ENCODE measurements around the gene GDF11. TPM values are rescaled to one million over a fixed set of nuclear protein-coding genes. Genes with fewer than 3 reads are reported as not detected.

GDF11 gene
- total and polyA plus RNA-seq, 2 of the 8 experiments (the other 6 are each of a cell fraction or from before 2014, with no cell fraction given) = 12.1 to 15.1 TPM

- peaks cover 0 to 3% of the 10 kb centered on the region in 2 experiments for H4K20me1 ChIP-seq (replicated peaks in 1 of 2; ENCODE audit: control insufficient read depth in 1 of 2, insufficient read depth in 2 of 2, low read length in 2 of 2)
- no peak overlapping the region for H2BK20ac ChIP-seq (ENCODE audit: low read length)
- H3K23ac ChIP-seq (ENCODE audit: insufficient read length) = no peak overlapping the region
- DNase-seq (ENCODE audit: low read depth in 1 of 2, low spot score in 2 of 2) = no peak
- no peak overlapping the region for H3K4ac ChIP-seq (replicated peaks; ENCODE audit: insufficient read length, low read depth, low read length)
- H3K79me1 ChIP-seq (ENCODE audit: low read depth, low read length) = no peaks in the 10 kb centered on the region
- TF ChIP-seq CHD1 (IDR thresholded peaks at IDR 0.05; ENCODE audit: low read depth, low read length) (no peak), SIN3A (conservative IDR thresholded peaks at IDR 0.05 in 1 of 2, IDR thresholded peaks at IDR 0.05 in 1 of 2; ENCODE audit: low read depth in 1 of 2, low read length in 2 of 2) (no peak), SP2 (IDR thresholded peaks at IDR 0.05; ENCODE audit: low read length) (no peak), CREB1 (IDR thresholded peaks at IDR 0.05) (no peak)
- no peak overlapping the region for H2AFZ ChIP-seq (ENCODE audit: low read length)
- CTCF ChIA-PET (ENCODE audit: partially characterized antibody) = interaction anchor here (0.9 to 3.1 kb wide), 5 partner anchors 16 to 176 kb away, joined by 3 to 17 read pairs (median 3); no protein-coding TSS in a partner anchor
- FAIRE-seq = no peak
- H3K27ac ChIP-seq (ENCODE audit: low read depth, low read length) = no peak overlapping the region
- H4K8ac ChIP-seq (ENCODE audit: extremely low read depth, insufficient read depth, low read length) = no peak overlapping the region
- H2BK120ac ChIP-seq (replicated peaks; ENCODE audit: low read depth, low read length) = no peak overlapping the region
- no peaks in the 10 kb centered on the region for H3K79me2 ChIP-seq (ENCODE audit: control insufficient read depth in 1 of 2, insufficient read depth in 2 of 2, low read length in 2 of 2)
- H3K23me2 ChIP-seq (ENCODE audit: low read depth, low read length) = no peaks in the 10 kb centered on the region
- no peak overlapping the region for H2BK5ac ChIP-seq (ENCODE audit: low read depth, low read length)
- no peak overlapping the region for H2BK15ac ChIP-seq (ENCODE audit: low read length)
- H3K56ac ChIP-seq (replicated peaks; ENCODE audit: insufficient read length, low read depth, low read length) = no peak overlapping the region
- H4K5ac ChIP-seq (ENCODE audit: insufficient read length, low read depth, low read length) = no peak overlapping the region
- no peak overlapping the region for H3K4me3 ChIP-seq (ENCODE audit: extremely low read depth in 1 of 4, insufficient read depth in 2 of 4, low read depth in 3 of 4, low read length in 4 of 4)
- H2BK12ac ChIP-seq (ENCODE audit: low read depth, low read length) = no peak overlapping the region
- no peaks in the 10 kb centered on the region for H3K27me3 ChIP-seq (replicated peaks in 1 of 4; ENCODE audit: control insufficient read depth in 3 of 4, extremely low read depth in 1 of 4, insufficient read depth in 3 of 4, low read length in 3 of 4)
- H3K14ac ChIP-seq (ENCODE audit: insufficient read length) = no peak overlapping the region
- 93% methylated on average over 2 of the region's 2 CpGs; no CpG with 5 or more reads in 1 of the 2 experiments for WGBS, 2 experiments (ENCODE audit: extremely low coverage in 1 of 2, insufficient coverage in 1 of 2, insufficient read length in 1 of 2, insufficient replicate concordance in 2 of 2, low coverage in 1 of 2, low lambda C conversion rate in 2 of 2, missing lambda C conversion rate in 1 of 2)
- peaks cover 2 to 79% (median 35%) of the 10 kb centered on the region in 4 experiments for H3K36me3 ChIP-seq (ENCODE audit: control insufficient read depth in 2 of 4, insufficient read depth in 4 of 4, low read length in 3 of 4)
- no peak overlapping the region for H4K91ac ChIP-seq (replicated peaks; ENCODE audit: insufficient read length, low read length)
- H3K4me1 ChIP-seq (replicated peaks in 1 of 4; ENCODE audit: control insufficient read depth in 3 of 4, insufficient read depth in 4 of 4, low read length in 3 of 4) = no peaks in the 10 kb centered on the region
- H3K4me2 ChIP-seq (ENCODE audit: insufficient read depth in 1 of 2, low read depth in 2 of 2, low read length in 2 of 2) = no peak overlapping the region
- POLR2A ChIA-PET (ENCODE audit: partially characterized antibody) = interaction anchor here (0.6 to 46.5 kb wide), 4 partner anchors 9 to 37 kb away, joined by 3 to 809 read pairs (median 18); partner anchors contain the start of genes CD63 and GDF11
- no peak overlapping the region for H3K9ac ChIP-seq (replicated peaks in 1 of 4; ENCODE audit: extremely low read depth in 1 of 4, low read depth in 3 of 4, low read length in 3 of 4)
- no peak overlapping the region for H3K18ac ChIP-seq (ENCODE audit: extremely low read depth, low read length)
- no peaks in the 10 kb centered on the region for H3K9me3 ChIP-seq (ENCODE audit: insufficient read depth in 2 of 2, low read depth in 1 of 2, low read length in 1 of 2)
- no peak overlapping the region for H2AK5ac ChIP-seq (ENCODE audit: low read depth, low read length)
These were observed 37.8 kb downstream of the GDF11 start for GRCh38 chr12:55780685-55781084.

Measured in H1 (cell line).